Stimulated activated CD4-positive, alpha-beta T cell treated with anti-CD3 and anti-CD28 coated beads, Interleukin-2, amount 100 ng/mL, for 4 hours (primary cell): ENCODE measurements around the gene FRMPD4.
"Not testable (repeated sequence)": the region's sequence is repeated elsewhere in the genome, so short reads cannot be mapped to it uniquely, and the experiment has no call there.

ENCODE experiments used
- DNase-seq: peaks from one replicate; pipeline ENCODE4 v3.0.0-alpha.2; 2020; ENCODE audit warnings: low read depth

The FRMPD4 gene

GRCh38 chrX:12138361-12139313, at the start of gene FRMPD4:
Gene FRMPD4 (plus strand): TSS chrX:12138473. CDS start chrX:12138972, 499 bp downstream.
- DNase-seq: no peak

- DNase-seq: no peak
Observed at GRCh38 chrX:12089740-12090139, 48.5 kb upstream of the FRMPD4 start.

- DNase-seq: no peak
Observed at GRCh38 chrX:12113321-12113720, 25.0 kb upstream of the FRMPD4 start.

- DNase-seq: no peak
Observed at GRCh38 chrX:12115377-12115776, 22.9 kb upstream of the FRMPD4 start.

- DNase-seq: no peak
Observed at GRCh38 chrX:12118134-12118533, 20.1 kb upstream of the FRMPD4 start.

- no peak for DNase-seq
Observed at GRCh38 chrX:12128017-12128416, 10.3 kb upstream of the FRMPD4 start.

- no peak for DNase-seq
Observed at GRCh38 chrX:12137951-12138360, 317 bp upstream of the FRMPD4 start.

- no peak for DNase-seq
Observed at GRCh38 chrX:12139934-12140611, 1.8 kb downstream of the FRMPD4 start.

- no peak for DNase-seq
Observed at GRCh38 chrX:12141511-12141910, 3.2 kb downstream of the FRMPD4 start.

GRCh38 chrX:12142661-12143060, 4.4 kb downstream of the FRMPD4 start:
- no peak for DNase-seq

- DNase-seq: no peak
Observed at GRCh38 chrX:12145402-12145801, 7.1 kb downstream of the FRMPD4 start.

- DNase-seq: no peak
Observed at GRCh38 chrX:12149670-12150407, 11.6 kb downstream of the FRMPD4 start.

GRCh38 chrX:12153317-12153716, 15.0 kb downstream of the FRMPD4 start:
- DNase-seq: no peak

GRCh38 chrX:12153741-12154140, 15.5 kb downstream of the FRMPD4 start:
- no peak for DNase-seq

GRCh38 chrX:12159799-12160198, 21.5 kb downstream of the FRMPD4 start:
- DNase-seq: no peak

GRCh38 chrX:12162420-12162819, 24.1 kb downstream of the FRMPD4 start:
- no peak for DNase-seq

GRCh38 chrX:12164180-12164579, 25.9 kb downstream of the FRMPD4 start:
- DNase-seq: not testable (repeated sequence)

- DNase-seq: no peak
Observed at GRCh38 chrX:12170755-12171154, 32.5 kb downstream of the FRMPD4 start.

GRCh38 chrX:12174358-12174757, 36.1 kb downstream of the FRMPD4 start:
- no peak for DNase-seq

- no peak for DNase-seq
Observed at GRCh38 chrX:12197030-12197429, 58.8 kb downstream of the FRMPD4 start.

GRCh38 chrX:12206413-12206812, 68.1 kb downstream of the FRMPD4 start:
- no peak for DNase-seq

- no peak for DNase-seq
Observed at GRCh38 chrX:12210196-12210815, 72.0 kb downstream of the FRMPD4 start.
